NCI-H128 (cell line): Measurements from ENCODE around the gene GPR61.

ENCODE experiments used
- DNase-seq: peaks from one replicate; lab custom pipeline; 2025; ENCODE audit not compliant: unreplicated experiment; lab: John Stamatoyannopoulos, UW

GPR61 gene

GRCh38 chr1:109567877-109568672 is 28.4 kb downstream of the GPR61 start:
- no peak for DNase-seq

GRCh38 chr1:109569323-109569722 is 29.7 kb downstream of the GPR61 start:
- no peak for DNase-seq

- no peak for DNase-seq
These were observed 30.7 kb downstream of the GPR61 start for GRCh38 chr1:109570414-109570813.

GRCh38 chr1:109573785-109574184 is 34.1 kb downstream of the GPR61 start:
- DNase-seq = no peak

- DNase-seq = no peak
These were observed 39.3 kb downstream of the GPR61 start for GRCh38 chr1:109578947-109579443.

- no peak for DNase-seq
These were observed 39.8 kb downstream of the GPR61 start for GRCh38 chr1:109579491-109579890.

GRCh38 chr1:109582021-109582420 is 42.3 kb downstream of the GPR61 start:
- DNase-seq = no peak

GRCh38 chr1:109584766-109585165 is 45.1 kb downstream of the GPR61 start:
- DNase-seq = no peak

GRCh38 chr1:109586055-109586454 is 46.4 kb downstream of the GPR61 start:
- no peak for DNase-seq

- DNase-seq = no peak
These were observed 49.5 kb downstream of the GPR61 start for GRCh38 chr1:109589177-109589576.

GRCh38 chr1:109589679-109590078 is 50.0 kb downstream of the GPR61 start:
- no peak for DNase-seq

- no peak for DNase-seq
These were observed 53.2 kb downstream of the GPR61 start for GRCh38 chr1:109592916-109593315.

GRCh38 chr1:109595531-109595930 is 55.9 kb downstream of the GPR61 start:
- no peak for DNase-seq
